ENCODE results near the gene SLC22A15.
"Not testable (repeated sequence)": the region's sequence is repeated elsewhere in the genome, so short reads cannot be mapped to it uniquely, and the experiment has no call there.

Gene SLC22A15

DNA sequence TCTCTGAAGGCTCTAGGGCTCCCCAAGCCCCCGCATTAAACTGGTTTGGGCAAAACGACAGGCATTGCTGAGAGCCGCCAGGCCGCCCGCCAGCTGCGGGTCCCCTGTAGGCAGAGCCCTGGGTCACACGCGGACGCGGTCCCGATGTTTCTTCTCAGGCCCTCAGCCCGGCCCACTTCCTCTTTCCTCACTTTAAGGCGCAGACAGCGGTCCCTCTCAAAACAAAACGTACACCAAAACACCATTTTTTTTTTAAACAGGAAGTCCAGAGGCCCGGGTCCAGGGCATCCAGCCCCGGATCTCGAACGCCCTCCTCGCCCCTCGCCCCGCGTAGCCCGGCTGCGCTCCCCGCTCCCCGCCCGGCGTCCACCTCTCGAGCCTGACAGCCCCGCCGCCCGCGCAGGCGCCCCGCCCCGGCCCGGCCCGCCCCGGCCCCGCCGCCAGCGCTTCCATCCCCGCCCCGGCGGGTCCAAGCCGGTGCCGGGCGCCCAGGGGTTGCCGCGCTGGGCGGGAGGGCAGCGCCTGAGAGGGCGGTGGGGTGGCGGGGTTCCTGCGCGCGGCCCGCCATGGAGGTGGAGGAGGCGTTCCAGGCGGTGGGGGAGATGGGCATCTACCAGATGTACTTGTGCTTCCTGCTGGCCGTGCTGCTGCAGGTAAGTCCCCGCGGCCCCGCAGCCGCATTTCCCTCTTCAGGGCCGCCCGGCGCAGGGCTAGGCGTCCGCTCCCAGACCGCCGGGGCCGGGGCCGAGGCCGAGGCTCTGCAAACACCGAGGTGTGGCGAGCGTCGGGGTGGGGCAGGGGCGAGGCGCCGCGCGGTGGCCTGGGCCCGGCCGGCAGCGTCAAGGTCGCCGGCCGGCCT lies at the start of gene SLC22A15:
TSS of gene SLC22A15 (plus strand) at position 452 of the 859 bp plus-strand sequence. CDS start at position 567, 115 bp downstream.
- peak; percentile 36 to 39 for DNase-seq
- TF ChIP-seq POLR2A (IDR thresholded peaks at IDR 0.05; ENCODE audit: low read length) (no peak), GATA1 (IDR thresholded peaks at IDR 0.05; ENCODE audit: low read depth, low read length) (no peak)

GRCh38 chr1:115927971-115928370 lies 48.3 kb upstream of the SLC22A15 start:
- TF ChIP-seq GATA1 (IDR thresholded peaks at IDR 0.05; ENCODE audit: low read depth, low read length) (no peak), POLR2A (IDR thresholded peaks at IDR 0.05; ENCODE audit: low read length) (no peak)

DNA sequence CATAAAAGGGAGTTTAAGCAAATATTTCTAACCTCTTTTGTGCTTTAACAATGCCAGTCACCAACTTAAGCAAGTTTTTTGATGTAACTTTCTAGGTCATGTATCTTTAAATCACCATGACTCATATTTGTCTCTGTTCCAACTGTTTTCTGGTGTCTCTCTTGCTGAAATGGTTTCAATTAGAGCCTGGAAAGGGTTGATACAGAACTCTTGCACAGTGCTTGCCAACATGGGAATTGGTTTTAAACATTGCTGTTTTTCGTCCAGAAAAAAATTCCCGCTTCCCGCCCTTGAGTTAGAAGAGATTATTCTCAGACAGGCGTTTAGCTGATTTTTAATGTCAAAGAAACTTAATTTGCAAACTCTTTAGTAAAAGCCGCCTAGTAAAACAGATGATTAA lies 46.4 kb upstream of the SLC22A15 start:
- no peak for TF ChIP-seq GATA1 (IDR thresholded peaks at IDR 0.05; ENCODE audit: low read depth, low read length)
- no peak for TF ChIP-seq POLR2A (IDR thresholded peaks at IDR 0.05; ENCODE audit: low read length)
- DNase-seq = no peak

More at GRCh38 chr1:115927971-115928370, 48.3 kb upstream of the SLC22A15 start:
- DNase-seq = no peak

DNA sequence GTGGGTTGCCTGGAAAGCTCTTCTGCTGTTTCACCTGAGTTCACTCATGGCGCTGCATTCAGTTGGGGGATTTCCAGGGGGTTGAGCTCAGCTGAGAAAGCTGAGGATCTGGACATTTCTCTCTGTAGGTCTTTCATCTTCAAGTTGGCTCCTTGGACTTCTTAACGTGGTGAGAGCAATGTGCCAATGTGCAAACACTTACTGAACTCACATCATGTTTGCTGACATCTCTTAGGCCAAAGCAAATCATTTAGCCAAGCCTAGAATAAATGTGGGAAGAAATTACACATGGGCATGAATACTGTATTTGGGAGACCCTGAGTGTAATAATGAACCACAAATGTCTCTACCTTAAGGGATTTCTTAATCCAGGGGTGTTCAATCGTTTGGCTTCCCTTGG lies 42.7 kb upstream of the SLC22A15 start:
- no peak for DNase-seq
- TF ChIP-seq GATA1 (IDR thresholded peaks at IDR 0.05; ENCODE audit: low read depth, low read length) = no peak
- TF ChIP-seq POLR2A (IDR thresholded peaks at IDR 0.05; ENCODE audit: low read length) = no peak

DNA sequence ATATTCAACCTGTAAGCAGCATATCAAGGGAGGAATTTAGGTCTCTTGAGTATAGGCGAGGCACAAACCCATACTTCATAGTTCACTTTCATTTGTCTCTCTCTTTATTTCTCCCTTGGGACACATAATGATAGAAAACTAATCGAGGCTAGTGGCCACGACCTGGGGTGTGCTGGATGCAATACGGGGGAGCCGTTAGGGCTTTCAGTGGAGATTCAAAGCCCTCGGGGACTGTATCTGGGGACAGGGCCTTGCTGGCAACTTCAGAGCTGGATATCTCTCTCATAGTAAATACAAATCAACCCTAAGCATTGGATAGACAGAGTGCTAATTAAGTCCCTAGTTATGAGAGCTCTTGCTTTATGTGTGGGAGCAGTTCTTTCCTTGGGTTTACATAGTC lies 36.9 kb upstream of the SLC22A15 start:
- TF ChIP-seq POLR2A (IDR thresholded peaks at IDR 0.05; ENCODE audit: low read length) = no peak
- TF ChIP-seq GATA1 (IDR thresholded peaks at IDR 0.05; ENCODE audit: low read depth, low read length) = no peak

DNA sequence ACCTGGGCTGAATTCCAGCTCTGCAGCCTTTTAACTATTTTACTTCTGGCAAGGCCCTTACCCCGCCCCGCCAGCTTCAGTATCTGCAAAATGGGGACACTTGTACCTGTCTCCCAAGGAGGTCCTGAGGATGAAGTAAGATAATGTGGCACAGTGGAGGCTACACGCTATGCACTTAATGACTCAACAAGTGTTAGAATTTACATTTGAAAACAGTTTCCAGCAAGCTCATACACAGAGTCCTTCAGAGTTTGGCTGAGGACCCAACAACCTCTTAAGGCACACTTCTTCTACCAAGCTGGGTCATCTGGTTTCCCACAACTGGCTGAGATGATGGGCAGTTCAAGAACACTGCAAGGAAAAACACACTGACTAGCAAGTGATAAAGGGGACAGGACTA lies 30.2 kb upstream of the SLC22A15 start:
- no peak for DNase-seq
- TF ChIP-seq POLR2A (IDR thresholded peaks at IDR 0.05; ENCODE audit: low read length) = no peak
- TF ChIP-seq GATA1 (IDR thresholded peaks at IDR 0.05; ENCODE audit: low read depth, low read length) = no peak

More for the DNA sequence above, 36.9 kb upstream of the SLC22A15 start:
- DNase-seq = no peak

- TF ChIP-seq GATA1 (IDR thresholded peaks at IDR 0.05; ENCODE audit: low read depth, low read length) = no peak
- TF ChIP-seq POLR2A (IDR thresholded peaks at IDR 0.05; ENCODE audit: low read length) = no peak
- DNase-seq = no peak
Observed at GRCh38 chr1:115949156-115949555, 27.2 kb upstream of the SLC22A15 start.

DNA sequence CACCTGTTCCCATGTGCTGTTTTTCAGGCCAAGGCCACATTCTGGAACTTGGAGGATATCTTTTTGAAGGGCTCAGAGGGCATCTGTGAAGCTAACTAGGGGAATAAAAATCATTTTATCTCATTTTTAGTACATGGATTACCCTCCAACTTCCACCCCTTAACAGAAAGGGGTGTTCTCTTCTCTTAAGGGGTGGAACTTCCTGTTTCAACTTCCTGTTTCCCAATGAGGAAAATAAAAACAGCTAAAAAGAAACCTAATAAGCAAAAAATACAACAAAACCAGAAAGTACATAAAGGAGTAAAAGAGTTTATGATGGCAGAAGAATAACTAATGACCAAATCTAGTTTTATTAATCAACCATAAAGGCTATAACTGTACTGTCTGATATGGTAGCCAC lies 24.8 kb upstream of the SLC22A15 start:
- no peak for DNase-seq
- TF ChIP-seq POLR2A (IDR thresholded peaks at IDR 0.05; ENCODE audit: low read length) (no peak), GATA1 (IDR thresholded peaks at IDR 0.05; ENCODE audit: low read depth, low read length) (no peak)

- no peak for TF ChIP-seq POLR2A (IDR thresholded peaks at IDR 0.05; ENCODE audit: low read length)
- no peak for TF ChIP-seq GATA1 (IDR thresholded peaks at IDR 0.05; ENCODE audit: low read depth, low read length)
- no peak for DNase-seq
Observed at GRCh38 chr1:115952547-115952946, 23.8 kb upstream of the SLC22A15 start.

GRCh38 chr1:115953180-115953579 lies 23.1 kb upstream of the SLC22A15 start:
- TF ChIP-seq POLR2A (IDR thresholded peaks at IDR 0.05; ENCODE audit: low read length) (no peak), GATA1 (IDR thresholded peaks at IDR 0.05; ENCODE audit: low read depth, low read length) (no peak)
- no peak for DNase-seq

GRCh38 chr1:115954684-115955083 lies 21.6 kb upstream of the SLC22A15 start:
- no peak for DNase-seq
- TF ChIP-seq GATA1 (IDR thresholded peaks at IDR 0.05; ENCODE audit: low read depth, low read length) (no peak), POLR2A (IDR thresholded peaks at IDR 0.05; ENCODE audit: low read length) (no peak)

GRCh38 chr1:115955228-115955627 lies 21.1 kb upstream of the SLC22A15 start:
- DNase-seq = no peak
- TF ChIP-seq GATA1 (IDR thresholded peaks at IDR 0.05; ENCODE audit: low read depth, low read length) (no peak), POLR2A (IDR thresholded peaks at IDR 0.05; ENCODE audit: low read length) (no peak)

DNA sequence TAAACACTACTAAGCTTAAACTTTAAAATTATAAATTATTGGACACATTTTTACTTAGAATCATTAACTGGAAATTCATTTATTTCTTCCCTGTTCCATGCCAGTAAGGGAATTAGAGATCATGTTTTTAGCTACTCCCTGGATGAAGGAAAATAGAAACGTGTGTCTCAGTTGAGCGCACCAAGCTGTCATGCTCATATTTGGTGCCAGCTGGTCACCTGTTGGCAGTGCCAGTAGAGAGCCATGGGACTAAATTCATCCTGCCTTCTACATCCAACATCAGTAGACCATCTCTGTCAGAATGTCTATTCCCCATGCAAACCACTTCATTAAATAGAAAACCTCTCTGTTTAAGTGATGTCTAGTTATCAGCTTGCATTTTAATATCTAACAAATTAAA lies 17.4 kb upstream of the SLC22A15 start:
- no peak for DNase-seq
- TF ChIP-seq POLR2A (IDR thresholded peaks at IDR 0.05; ENCODE audit: low read length) = no peak
- TF ChIP-seq GATA1 (IDR thresholded peaks at IDR 0.05; ENCODE audit: low read depth, low read length) = no peak

DNA sequence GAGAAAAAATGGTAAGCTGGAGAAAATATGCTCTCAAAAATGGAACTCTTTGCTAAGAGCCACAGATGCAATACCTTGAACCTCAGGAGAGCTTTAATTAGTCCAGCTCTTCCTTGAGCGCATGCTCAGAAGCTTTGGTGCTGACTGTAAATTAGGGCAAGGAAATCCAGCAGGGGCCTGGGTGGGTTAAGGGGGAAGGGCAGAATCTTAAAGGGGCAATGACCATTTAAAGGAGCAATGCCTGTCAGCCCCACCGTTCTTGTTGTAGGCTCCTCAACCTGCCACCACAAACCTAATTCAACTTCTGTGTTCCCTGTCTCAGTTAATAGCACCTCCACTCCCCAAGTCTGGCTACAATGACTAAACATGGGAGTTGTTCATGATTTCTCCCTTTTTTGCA lies 6.8 kb upstream of the SLC22A15 start:
- DNase-seq = no peak
- TF ChIP-seq GATA1 (IDR thresholded peaks at IDR 0.05; ENCODE audit: low read depth, low read length) = no peak
- TF ChIP-seq POLR2A (IDR thresholded peaks at IDR 0.05; ENCODE audit: low read length) = no peak

GRCh38 chr1:115971778-115972177 lies 4.5 kb upstream of the SLC22A15 start:
- DNase-seq = not testable (repeated sequence)
